ENCODE data around the gene TMUB1. TPM values are rescaled to one million over a fixed set of nuclear protein-coding genes. Genes with fewer than 3 reads are reported as not detected.

The TMUB1 gene
- total and polyA plus RNA-seq, 9 of the 15 experiments (the other 6 are each of a cell fraction or from before 2014, with no cell fraction given): 0.14 to 241 (median 74.1) TPM

DNA sequence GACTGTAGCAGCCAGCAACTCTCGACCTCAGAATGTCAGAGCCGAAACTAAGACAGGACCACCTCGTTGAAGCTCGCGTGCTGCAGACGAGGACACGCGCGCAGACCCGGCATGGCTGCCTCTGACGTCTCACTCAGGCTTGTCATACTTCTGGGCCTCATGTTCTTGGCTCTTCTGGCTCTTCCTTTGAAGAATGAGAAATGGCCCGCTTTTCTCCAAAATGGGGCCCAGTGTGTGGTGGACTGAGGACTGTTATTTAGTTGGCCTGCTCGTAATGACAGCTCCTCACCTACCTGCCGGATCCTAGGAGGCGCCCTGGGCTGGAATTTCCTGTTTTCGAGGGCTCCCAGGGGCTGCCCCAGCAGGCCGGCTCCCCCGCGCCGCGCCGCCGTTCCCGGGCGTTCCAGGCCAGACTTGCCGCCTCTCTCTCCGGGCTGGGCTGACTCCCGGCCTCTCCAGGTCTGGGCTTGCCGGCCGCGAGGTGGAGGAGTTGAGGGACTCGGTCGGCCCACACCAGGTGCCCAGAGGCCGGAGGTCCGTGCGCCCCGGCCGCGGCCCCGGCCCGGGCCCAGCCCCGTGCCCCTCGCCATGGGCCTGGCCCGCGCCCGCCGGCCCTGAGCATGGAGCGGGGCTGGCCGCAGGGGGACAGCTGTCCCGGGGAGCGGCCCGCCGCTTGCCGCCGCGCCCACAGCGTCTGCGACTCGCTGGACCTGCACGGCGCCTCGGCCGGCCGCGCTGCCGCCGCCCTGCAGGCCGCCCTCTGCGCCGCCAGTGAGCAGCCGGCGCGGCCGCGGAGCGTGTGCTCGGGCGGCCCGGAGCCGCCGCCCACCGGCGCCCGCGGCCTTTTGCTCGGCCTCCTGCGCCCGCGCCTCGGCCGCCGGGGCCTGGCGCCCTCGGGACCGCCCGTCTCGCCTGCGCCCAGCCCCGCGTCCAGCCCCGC, 31.1 kb upstream of the TMUB1 start (continued):
- TF ChIP-seq, protein P1, sequence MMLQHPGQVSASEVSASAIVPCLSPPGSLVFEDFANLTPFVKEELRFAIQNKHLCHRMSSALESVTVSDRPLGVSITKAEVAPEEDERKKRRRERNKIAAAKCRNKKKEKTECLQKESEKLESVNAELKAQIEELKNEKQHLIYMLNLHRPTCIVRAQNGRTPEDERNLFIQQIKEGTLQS (IDR thresholded peaks at IDR 0.05): no peak
- TF ChIP-seq, protein P1 (CRISPR knock-in tag; conservative IDR thresholded peaks at IDR 0.05): no peak
- TF ChIP-seq ZNF695 (CRISPR knock-in tag; IDR thresholded peaks at IDR 0.05): no peak
- TF ChIP-seq, protein P2, sequence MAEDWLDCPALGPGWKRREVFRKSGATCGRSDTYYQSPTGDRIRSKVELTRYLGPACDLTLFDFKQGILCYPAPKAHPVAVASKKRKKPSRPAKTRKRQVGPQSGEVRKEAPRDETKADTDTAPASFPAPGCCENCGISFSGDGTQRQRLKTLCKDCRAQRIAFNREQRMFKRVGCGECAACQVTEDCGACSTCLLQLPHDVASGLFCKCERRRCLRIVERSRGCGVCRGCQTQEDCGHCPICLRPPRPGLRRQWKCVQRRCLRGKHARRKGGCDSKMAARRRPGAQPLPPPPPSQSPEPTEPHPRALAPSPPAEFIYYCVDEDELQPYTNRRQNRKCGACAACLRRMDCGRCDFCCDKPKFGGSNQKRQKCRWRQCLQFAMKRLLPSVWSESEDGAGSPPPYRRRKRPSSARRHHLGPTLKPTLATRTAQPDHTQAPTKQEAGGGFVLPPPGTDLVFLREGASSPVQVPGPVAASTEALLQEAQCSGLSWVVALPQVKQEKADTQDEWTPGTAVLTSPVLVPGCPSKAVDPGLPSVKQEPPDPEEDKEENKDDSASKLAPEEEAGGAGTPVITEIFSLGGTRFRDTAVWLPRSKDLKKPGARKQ (CRISPR knock-in tag; IDR thresholded peaks at IDR 0.05): peak; percentile 94
- TF ChIP-seq PPARD (CRISPR knock-in tag; IDR thresholded peaks at IDR 0.05): no peak
- no peak for TF ChIP-seq BRD9 (IDR thresholded peaks at IDR 0.05; ENCODE audit: low read depth, partially characterized antibody)
- TF ChIP-seq POLR2AphosphoS5 (IDR thresholded peaks at IDR 0.05; ENCODE audit: control insufficient read depth, insufficient read depth, low read depth, low read length): no peak
- no peak for TF ChIP-seq POLR2A (conservative IDR thresholded peaks at IDR 0.05)
- TF ChIP-seq HMGN3 (IDR thresholded peaks at IDR 0.05; ENCODE audit: borderline replicate concordance, extremely low read depth, insufficient read length, low read depth, low read length): no peak
- TF ChIP-seq, protein P3, sequence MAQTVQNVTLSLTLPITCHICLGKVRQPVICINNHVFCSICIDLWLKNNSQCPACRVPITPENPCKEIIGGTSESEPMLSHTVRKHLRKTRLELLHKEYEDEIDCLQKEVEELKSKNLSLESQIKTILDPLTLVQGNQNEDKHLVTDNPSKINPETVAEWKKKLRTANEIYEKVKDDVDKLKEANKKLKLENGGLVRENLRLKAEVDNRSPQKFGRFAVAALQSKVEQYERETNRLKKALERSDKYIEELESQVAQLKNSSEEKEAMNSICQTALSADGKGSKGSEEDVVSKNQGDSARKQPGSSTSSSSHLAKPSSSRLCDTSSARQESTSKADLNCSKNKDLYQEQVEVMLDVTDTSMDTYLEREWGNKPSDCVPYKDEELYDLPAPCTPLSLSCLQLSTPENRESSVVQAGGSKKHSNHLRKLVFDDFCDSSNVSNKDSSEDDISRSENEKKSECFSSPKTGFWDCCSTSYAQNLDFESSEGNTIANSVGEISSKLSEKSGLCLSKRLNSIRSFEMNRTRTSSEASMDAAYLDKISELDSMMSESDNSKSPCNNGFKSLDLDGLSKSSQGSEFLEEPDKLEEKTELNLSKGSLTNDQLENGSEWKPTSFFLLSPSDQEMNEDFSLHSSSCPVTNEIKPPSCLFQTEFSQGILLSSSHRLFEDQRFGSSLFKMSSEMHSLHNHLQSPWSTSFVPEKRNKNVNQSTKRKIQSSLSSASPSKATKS (CRISPR knock-in tag; IDR thresholded peaks at IDR 0.05): no peak
- TF ChIP-seq FOSL1 (tag; conservative IDR thresholded peaks at IDR 0.05): peak; percentile 52
- no peak for TF ChIP-seq NR1H2 (CRISPR knock-in tag; IDR thresholded peaks at IDR 0.05)
- TF ChIP-seq, protein P4, sequence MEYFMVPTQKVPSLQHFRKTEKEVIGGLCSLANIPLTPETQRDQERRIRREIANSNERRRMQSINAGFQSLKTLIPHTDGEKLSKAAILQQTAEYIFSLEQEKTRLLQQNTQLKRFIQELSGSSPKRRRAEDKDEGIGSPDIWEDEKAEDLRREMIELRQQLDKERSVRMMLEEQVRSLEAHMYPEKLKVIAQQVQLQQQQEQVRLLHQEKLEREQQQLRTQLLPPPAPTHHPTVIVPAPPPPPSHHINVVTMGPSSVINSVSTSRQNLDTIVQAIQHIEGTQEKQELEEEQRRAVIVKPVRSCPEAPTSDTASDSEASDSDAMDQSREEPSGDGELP (CRISPR knock-in tag; IDR thresholded peaks at IDR 0.05; ENCODE audit: borderline replicate concordance): peak; percentile 41; the same call in 1 of the 2 replicates
- TF ChIP-seq SIRT6 (IDR thresholded peaks at IDR 0.05; ENCODE audit: low read depth, low read length): no peak
- TF ChIP-seq, protein P5, sequence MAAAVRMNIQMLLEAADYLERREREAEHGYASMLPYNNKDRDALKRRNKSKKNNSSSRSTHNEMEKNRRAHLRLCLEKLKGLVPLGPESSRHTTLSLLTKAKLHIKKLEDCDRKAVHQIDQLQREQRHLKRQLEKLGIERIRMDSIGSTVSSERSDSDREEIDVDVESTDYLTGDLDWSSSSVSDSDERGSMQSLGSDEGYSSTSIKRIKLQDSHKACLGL (CRISPR knock-in tag; IDR thresholded peaks at IDR 0.05; ENCODE audit: borderline replicate concordance, poor library complexity, severe bottlenecking): no peak
- TF ChIP-seq SMAD1 (IDR thresholded peaks at IDR 0.05; ENCODE audit: low read depth, low read length, partially characterized antibody): no peak
- TF ChIP-seq, protein P6, sequence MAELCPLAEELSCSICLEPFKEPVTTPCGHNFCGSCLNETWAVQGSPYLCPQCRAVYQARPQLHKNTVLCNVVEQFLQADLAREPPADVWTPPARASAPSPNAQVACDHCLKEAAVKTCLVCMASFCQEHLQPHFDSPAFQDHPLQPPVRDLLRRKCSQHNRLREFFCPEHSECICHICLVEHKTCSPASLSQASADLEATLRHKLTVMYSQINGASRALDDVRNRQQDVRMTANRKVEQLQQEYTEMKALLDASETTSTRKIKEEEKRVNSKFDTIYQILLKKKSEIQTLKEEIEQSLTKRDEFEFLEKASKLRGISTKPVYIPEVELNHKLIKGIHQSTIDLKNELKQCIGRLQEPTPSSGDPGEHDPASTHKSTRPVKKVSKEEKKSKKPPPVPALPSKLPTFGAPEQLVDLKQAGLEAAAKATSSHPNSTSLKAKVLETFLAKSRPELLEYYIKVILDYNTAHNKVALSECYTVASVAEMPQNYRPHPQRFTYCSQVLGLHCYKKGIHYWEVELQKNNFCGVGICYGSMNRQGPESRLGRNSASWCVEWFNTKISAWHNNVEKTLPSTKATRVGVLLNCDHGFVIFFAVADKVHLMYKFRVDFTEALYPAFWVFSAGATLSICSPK (IDR thresholded peaks at IDR 0.05; ENCODE audit: borderline replicate concordance): no peak
- 0 out of 2 replicates have a peak, but pooled peaks have one; percentile 23 for TF ChIP-seq ZBTB17 (CRISPR knock-in tag; IDR thresholded peaks at IDR 0.05)

Data from K562 (cell line).